SJCRH30 (cell line): ENCODE results near the gene BCAR3. TPM values are rescaled to one million over a fixed set of nuclear protein-coding genes. Genes with fewer than 3 reads are reported as not detected.

Source experiments
- DNase-seq, 2 experiments: peaks; one replicate each; pipeline ENCODE4 v3.0.0-alpha.2; 2015 to 2020
- H3K27ac ChIP-seq: fragments of 250-450 bp; sonication (Bioruptor Pico); 2 replicates; pipeline ENCODE4 v1.5.1; 2020; ENCODE audit warnings: mild to moderate bottlenecking, moderate library complexity
- H3K27me3 ChIP-seq: fragments of 250-450 bp; sonication (Bioruptor Pico); 2 replicates; pipeline ENCODE4 v1.5.1; 2020; ENCODE audit warnings: mild to moderate bottlenecking, moderate library complexity
- H3K36me3 ChIP-seq: fragments of 250-450 bp; sonication (Bioruptor Pico); 2 replicates; pipeline ENCODE4 v1.5.1; 2020; ENCODE audit warnings: mild to moderate bottlenecking, moderate library complexity
- H3K4me1 ChIP-seq: fragments of 250-450 bp; sonication (Bioruptor Pico); 2 replicates; pipeline ENCODE4 v1.5.1; 2020; ENCODE audit warnings: mild to moderate bottlenecking, moderate library complexity
- H3K4me3 ChIP-seq: fragments of 250-450 bp; sonication (Bioruptor Pico); 2 replicates; pipeline ENCODE4 v1.5.1; 2020; ENCODE audit warnings: mild to moderate bottlenecking, moderate library complexity
- H3K9me3 ChIP-seq: fragments of 250-450 bp; sonication (Bioruptor Pico); replicated peaks from 2 replicates; pipeline ENCODE4 v1.5.1; 2020; ENCODE audit warnings: mild to moderate bottlenecking, moderate library complexity
- total RNA-seq: library from RNA; depleted of rRNA; stranded (reverse); fragments of >200 nt; shearing (Covaris generic); gene quantifications from 2 replicates; pipeline ENCODE4 v1.2.3, GENCODE V29; 2014

BCAR3 gene
- total RNA-seq, 1 experiment from 2014 or later: 30.0 TPM

GRCh38 chr1:93714356-93714755 lies 32.7 kb upstream of the BCAR3 start:
- Histone ChIP-seq H3K4me3 (no peak overlapping the region), H3K36me3 (no peaks in the 10 kb centered on the region), H3K9me3 (no peaks in the 10 kb centered on the region; the same call in 1 of the 2 replicates), H3K27me3 (no peaks in the 10 kb centered on the region), H3K27ac (no peak overlapping the region), H3K4me1 (peaks cover 15% of the 10 kb centered on the region; the same call in 1 of the 2 replicates)
- DNase-seq: no peak

GRCh38 chr1:93713341-93713740 lies 31.7 kb upstream of the BCAR3 start:
- H3K27ac ChIP-seq: no peak overlapping the region
- no peak for DNase-seq
- H3K27me3 ChIP-seq: no peaks in the 10 kb centered on the region
- peaks cover 15% of the 10 kb centered on the region; the same call in 1 of the 2 replicates for H3K4me1 ChIP-seq
- no peaks in the 10 kb centered on the region for H3K36me3 ChIP-seq
- H3K4me3 ChIP-seq: no peak overlapping the region
- H3K9me3 ChIP-seq: no peaks in the 10 kb centered on the region; the same call in 1 of the 2 replicates

- Histone ChIP-seq H3K4me3 (no peak overlapping the region), H3K27ac (no peak overlapping the region), H3K9me3 (no peaks in the 10 kb centered on the region; the same call in 1 of the 2 replicates), H3K27me3 (no peaks in the 10 kb centered on the region), H3K36me3 (no peaks in the 10 kb centered on the region), H3K4me1 (peaks cover 15% of the 10 kb centered on the region; the same call in 1 of the 2 replicates)
- no peak for DNase-seq
Measured at GRCh38 chr1:93712741-93713140, 31.1 kb upstream of the BCAR3 start.

- no peaks in the 10 kb centered on the region for H3K9me3 ChIP-seq
Measured at GRCh38 chr1:93710499-93711453, 29.1 kb upstream of the BCAR3 start.

GRCh38 chr1:93708734-93709481 lies 27.3 kb upstream of the BCAR3 start:
- no peaks in the 10 kb centered on the region for H3K36me3 ChIP-seq
- no peak overlapping the region for H3K4me3 ChIP-seq
- H3K27ac ChIP-seq: no peak overlapping the region
- DNase-seq: no peak
- no peaks in the 10 kb centered on the region for H3K9me3 ChIP-seq
- H3K4me1 ChIP-seq: peaks cover 1% of the 10 kb centered on the region; the same call in 1 of the 2 replicates
- H3K27me3 ChIP-seq: no peaks in the 10 kb centered on the region

More at GRCh38 chr1:93710499-93711453, 29.1 kb upstream of the BCAR3 start:
- Histone ChIP-seq H3K4me1 (peaks cover 15% of the 10 kb centered on the region; the same call in 1 of the 2 replicates), H3K27ac (no peak overlapping the region), H3K4me3 (no peak overlapping the region), H3K27me3 (no peaks in the 10 kb centered on the region), H3K36me3 (no peaks in the 10 kb centered on the region)
- no peak for DNase-seq

- DNase-seq: no peak
- no peaks in the 10 kb centered on the region for H3K9me3 ChIP-seq
- no peak overlapping the region for H3K4me3 ChIP-seq
- H3K27me3 ChIP-seq: no peaks in the 10 kb centered on the region
- H3K36me3 ChIP-seq: no peaks in the 10 kb centered on the region
- no peak overlapping the region for H3K27ac ChIP-seq
- peaks cover under 1% of the 10 kb centered on the region; the same call in 1 of the 2 replicates for H3K4me1 ChIP-seq
Measured at GRCh38 chr1:93707956-93708355, 26.3 kb upstream of the BCAR3 start.

GRCh38 chr1:93705892-93706500 lies 24.4 kb upstream of the BCAR3 start:
- Histone ChIP-seq H3K27ac (no peak overlapping the region), H3K4me1 (peaks cover 20% of the 10 kb centered on the region)
- no peak for DNase-seq

GRCh38 chr1:93704052-93704451 lies 22.4 kb upstream of the BCAR3 start:
- no peaks in the 10 kb centered on the region for H3K27me3 ChIP-seq
- H3K9me3 ChIP-seq: no peaks in the 10 kb centered on the region
- H3K4me1 ChIP-seq: peaks cover 21% of the 10 kb centered on the region
- DNase-seq: no peak
- H3K4me3 ChIP-seq: no peak overlapping the region
- H3K36me3 ChIP-seq: no peaks in the 10 kb centered on the region
- H3K27ac ChIP-seq: no peak overlapping the region

More at GRCh38 chr1:93705892-93706500, 24.4 kb upstream of the BCAR3 start:
- H3K36me3 ChIP-seq: no peaks in the 10 kb centered on the region
- H3K27me3 ChIP-seq: no peaks in the 10 kb centered on the region
- no peaks in the 10 kb centered on the region for H3K9me3 ChIP-seq
- H3K4me3 ChIP-seq: no peak overlapping the region

- H3K27me3 ChIP-seq: no peaks in the 10 kb centered on the region
- H3K27ac ChIP-seq: no peak overlapping the region
- no peak overlapping the region for H3K4me3 ChIP-seq
- peaks cover 21% of the 10 kb centered on the region for H3K4me1 ChIP-seq
- no peak for DNase-seq
- H3K9me3 ChIP-seq: no peaks in the 10 kb centered on the region
- H3K36me3 ChIP-seq: no peaks in the 10 kb centered on the region
Measured at GRCh38 chr1:93703643-93704042, 22.0 kb upstream of the BCAR3 start.

GRCh38 chr1:93702828-93703183 lies 21.2 kb upstream of the BCAR3 start:
- Histone ChIP-seq H3K27ac (peak overlapping the region; percentile 36), H3K4me1 (peaks cover 21% of the 10 kb centered on the region)

GRCh38 chr1:93702111-93702827 lies 20.6 kb upstream of the BCAR3 start:
- peaks cover 21% of the 10 kb centered on the region for H3K4me1 ChIP-seq
- H3K4me3 ChIP-seq: no peak overlapping the region
- no peaks in the 10 kb centered on the region for H3K27me3 ChIP-seq
- H3K36me3 ChIP-seq: no peaks in the 10 kb centered on the region
- peak; percentile 79 to 85 for DNase-seq
- no peaks in the 10 kb centered on the region for H3K9me3 ChIP-seq
- H3K27ac ChIP-seq: peak overlapping the region; percentile 36

More at GRCh38 chr1:93702828-93703183, 21.2 kb upstream of the BCAR3 start:
- H3K36me3 ChIP-seq: no peaks in the 10 kb centered on the region
- H3K9me3 ChIP-seq: no peaks in the 10 kb centered on the region
- H3K4me3 ChIP-seq: no peak overlapping the region
- DNase-seq: no peak
- no peaks in the 10 kb centered on the region for H3K27me3 ChIP-seq

GRCh38 chr1:93701629-93702028 lies 20.0 kb upstream of the BCAR3 start:
- Histone ChIP-seq H3K27me3 (no peaks in the 10 kb centered on the region), H3K27ac (peak overlapping the region; percentile 36), H3K36me3 (no peaks in the 10 kb centered on the region), H3K4me1 (peaks cover 21% of the 10 kb centered on the region), H3K9me3 (no peaks in the 10 kb centered on the region), H3K4me3 (no peak overlapping the region)
- peak; percentile 49 to 60 for DNase-seq

GRCh38 chr1:93700532-93701469 lies 19.2 kb upstream of the BCAR3 start:
- Histone ChIP-seq H3K4me1 (peaks cover 21% of the 10 kb centered on the region), H3K4me3 (no peak overlapping the region), H3K9me3 (no peaks in the 10 kb centered on the region), H3K36me3 (no peaks in the 10 kb centered on the region), H3K27me3 (no peaks in the 10 kb centered on the region), H3K27ac (peak overlapping the region; percentile 36)
- no peak for DNase-seq
